Measurements from ENCODE around the gene FGFR3. TPM values are rescaled to one million over a fixed set of nuclear protein-coding genes. Genes with fewer than 3 reads are reported as not detected.
"Not testable (repeated sequence)": the region's sequence is repeated elsewhere in the genome, so short reads cannot be mapped to it uniquely, and the experiment has no call there.

FGFR3 gene
- total RNA-seq, 1 donor from 2014 or later, result 66.2 TPM

GRCh38 chr4:1815997-1816860, 23.1 kb downstream of the FGFR3 start:
- DNase-seq (ENCODE audit: low spot score), result no peak

- DNase-seq (ENCODE audit: low spot score), result no peak
These were observed 26.2 kb downstream of the FGFR3 start for GRCh38 chr4:1819284-1819683.

DNA sequence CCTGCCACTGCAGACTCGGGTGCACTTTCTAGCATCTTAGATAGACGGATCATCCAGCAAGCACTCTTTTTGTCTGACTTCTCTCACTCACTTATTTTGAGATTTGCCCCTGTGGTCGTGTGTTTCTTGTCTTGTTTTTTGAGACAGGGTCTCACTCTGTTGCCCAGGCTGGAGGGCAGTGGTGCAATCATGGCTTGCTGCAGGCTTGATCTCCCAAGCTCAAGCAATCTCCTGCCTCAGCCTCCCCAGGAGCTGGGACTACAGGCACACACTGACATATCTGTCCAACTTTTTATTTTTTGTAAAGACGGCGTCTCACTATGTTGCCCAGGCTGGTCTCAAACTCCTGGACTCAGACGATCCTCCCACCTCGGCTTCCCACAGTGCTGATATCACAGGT, 26.7 kb downstream of the FGFR3 start:
- DNase-seq (ENCODE audit: low spot score), result no peak

DNA sequence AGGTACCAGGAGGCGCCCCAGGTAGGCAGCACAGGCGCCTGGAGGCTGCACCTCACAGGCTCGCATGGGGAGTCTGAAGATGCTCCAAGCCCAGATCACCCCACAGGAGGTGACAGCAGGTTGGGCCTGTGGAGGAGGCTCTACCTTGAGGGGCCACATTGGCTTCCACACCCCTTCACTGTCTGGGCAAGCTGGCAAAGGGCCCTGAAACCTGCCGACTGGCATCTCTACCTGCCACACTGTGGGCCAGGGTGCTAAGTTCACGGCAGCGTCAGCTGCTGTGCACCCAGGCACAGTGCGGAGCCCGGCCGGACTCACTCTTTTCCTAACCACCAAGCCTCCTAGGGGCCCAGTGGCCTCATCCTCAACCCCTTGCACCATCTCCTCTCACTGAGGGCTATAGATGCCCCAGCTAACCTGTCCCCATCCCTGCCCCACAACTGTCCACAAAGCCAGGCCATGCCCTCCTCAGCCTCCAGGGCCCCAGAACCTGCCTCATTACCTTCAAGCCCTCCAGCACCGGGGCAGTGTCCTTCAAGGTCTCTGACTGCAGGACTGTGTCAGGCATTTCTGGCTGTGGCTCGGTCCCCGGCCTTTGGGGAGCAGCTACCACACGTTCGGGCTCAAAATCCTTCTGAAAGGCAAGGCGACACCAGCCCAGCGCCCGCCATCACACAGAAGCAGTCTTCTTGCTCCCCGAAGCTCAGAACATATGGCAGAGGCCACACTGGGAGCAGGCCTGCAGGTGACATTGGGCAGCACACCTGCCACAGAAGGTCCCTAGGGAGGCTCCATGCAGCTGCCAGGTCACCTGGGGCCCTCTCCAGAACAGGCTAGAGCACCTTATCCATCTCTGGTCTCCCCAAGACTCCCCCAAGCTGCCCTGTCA, 28.8 kb downstream of the FGFR3 start:
- DNase-seq (ENCODE audit: low spot score), result no peak

GRCh38 chr4:1822568-1823544, 29.8 kb downstream of the FGFR3 start:
- DNase-seq (ENCODE audit: low spot score), result no peak

- DNase-seq (ENCODE audit: low spot score), result no peak
These were observed 30.4 kb downstream of the FGFR3 start for GRCh38 chr4:1823545-1823932.

DNA sequence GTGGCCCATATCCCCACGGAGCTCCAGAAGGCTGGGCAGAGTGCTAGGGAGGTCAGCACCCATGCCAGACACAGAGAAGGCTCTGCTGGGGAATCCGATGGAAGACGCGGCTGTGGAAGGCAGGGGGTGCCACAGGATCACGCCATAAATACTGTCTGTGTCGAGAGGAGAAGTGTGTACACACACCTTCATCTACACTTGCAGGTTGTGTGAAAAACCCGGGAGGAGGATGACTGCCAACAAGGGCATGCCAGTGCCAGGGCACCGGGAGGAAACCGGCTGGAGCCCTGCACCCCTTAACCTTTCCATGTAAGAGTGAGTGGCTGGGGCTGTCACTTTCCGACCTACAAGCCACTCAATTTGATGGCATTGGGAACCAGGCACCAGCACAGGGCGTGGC, 31.7 kb downstream of the FGFR3 start:
- DNase-seq (ENCODE audit: low spot score), result no peak

DNA sequence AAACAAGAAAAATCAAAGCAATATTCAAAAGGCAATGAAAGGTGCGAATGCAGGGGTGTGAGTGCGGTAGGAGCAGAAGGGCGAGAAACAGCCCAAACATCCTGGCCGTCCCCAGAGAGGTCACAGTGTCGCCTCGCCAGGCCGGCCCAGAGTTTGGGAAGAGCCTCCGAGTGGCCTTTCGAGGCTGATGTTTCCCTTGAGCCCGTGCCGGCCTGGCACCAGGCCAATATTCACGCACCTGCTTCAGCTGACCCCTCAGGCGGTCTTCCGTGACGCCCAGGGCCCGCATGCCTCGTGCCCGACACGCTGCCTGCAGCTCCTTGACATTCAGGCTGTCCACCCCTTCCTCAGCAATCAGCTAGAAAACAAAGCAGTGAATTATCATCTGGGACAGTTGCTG, 32.2 kb downstream of the FGFR3 start:
- no peak for DNase-seq (ENCODE audit: low spot score)

DNA sequence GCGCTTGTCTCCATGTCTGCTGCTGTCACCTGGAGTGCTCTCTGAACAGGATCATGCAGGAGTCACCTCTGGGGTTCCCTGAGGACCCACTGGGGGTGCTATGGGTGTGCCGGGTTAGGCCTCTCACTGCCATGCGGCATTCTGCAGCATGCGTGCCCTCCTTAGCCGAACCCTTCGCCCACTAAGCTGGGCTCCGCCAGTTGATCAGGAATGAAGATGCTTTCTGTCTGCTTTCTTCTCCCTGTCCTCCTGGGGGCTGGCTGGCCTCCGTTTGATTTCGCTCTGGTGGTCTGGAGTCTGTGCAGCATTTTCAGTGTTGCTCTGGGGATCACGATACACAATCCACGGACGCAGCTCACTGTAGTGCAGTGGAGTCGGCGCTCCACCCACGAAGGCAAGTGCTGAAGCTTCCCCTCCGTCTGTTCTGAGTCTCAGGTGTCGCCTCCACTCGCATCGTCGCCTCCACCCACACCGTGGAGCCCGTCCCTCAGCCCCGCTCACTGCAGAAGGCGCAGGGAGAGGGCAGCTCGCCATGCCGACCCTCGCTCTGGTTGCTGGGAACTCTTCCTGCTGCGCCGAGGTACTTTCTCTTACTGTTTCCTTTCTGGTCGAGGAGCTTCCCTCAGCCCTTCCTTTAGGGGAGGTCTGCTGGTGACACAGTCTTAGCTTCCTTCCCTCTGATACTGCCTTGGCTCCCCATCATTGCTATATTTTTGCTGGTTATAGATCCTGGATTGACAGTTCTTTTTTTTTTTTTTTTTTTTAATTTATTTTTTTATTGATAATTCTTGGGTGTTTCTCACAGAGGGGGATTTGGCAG, 33.6 kb downstream of the FGFR3 start:
- DNase-seq (ENCODE audit: low spot score), result no peak

GRCh38 chr4:1830234-1830633, 37.1 kb downstream of the FGFR3 start:
- DNase-seq (ENCODE audit: low spot score), result no peak

GRCh38 chr4:1830642-1831228, 37.6 kb downstream of the FGFR3 start:
- no peak for DNase-seq (ENCODE audit: low spot score)

DNA sequence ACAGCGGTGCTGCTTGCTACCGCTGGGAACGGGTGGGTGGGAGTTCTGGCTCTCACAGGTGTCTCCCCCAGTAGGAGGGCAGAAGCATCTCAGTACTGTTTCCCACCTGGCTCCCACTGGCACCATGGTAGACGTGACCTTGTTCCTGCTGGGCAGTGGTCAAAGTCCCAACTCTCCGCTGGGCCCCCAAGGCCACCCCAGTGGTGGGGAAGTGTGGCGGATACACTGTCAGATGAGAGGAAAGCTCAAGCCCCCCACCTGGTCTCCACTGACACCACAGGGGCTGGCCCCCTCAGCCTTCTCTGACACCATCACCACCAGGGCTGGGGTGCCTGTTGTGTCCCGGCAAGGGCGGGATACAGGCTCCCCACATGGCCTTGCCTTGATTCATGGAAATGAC, 38.2 kb downstream of the FGFR3 start:
- no peak for DNase-seq (ENCODE audit: low spot score)

- DNase-seq (ENCODE audit: low spot score), result no peak
These were observed 39.6 kb downstream of the FGFR3 start for GRCh38 chr4:1832690-1833089.

DNA sequence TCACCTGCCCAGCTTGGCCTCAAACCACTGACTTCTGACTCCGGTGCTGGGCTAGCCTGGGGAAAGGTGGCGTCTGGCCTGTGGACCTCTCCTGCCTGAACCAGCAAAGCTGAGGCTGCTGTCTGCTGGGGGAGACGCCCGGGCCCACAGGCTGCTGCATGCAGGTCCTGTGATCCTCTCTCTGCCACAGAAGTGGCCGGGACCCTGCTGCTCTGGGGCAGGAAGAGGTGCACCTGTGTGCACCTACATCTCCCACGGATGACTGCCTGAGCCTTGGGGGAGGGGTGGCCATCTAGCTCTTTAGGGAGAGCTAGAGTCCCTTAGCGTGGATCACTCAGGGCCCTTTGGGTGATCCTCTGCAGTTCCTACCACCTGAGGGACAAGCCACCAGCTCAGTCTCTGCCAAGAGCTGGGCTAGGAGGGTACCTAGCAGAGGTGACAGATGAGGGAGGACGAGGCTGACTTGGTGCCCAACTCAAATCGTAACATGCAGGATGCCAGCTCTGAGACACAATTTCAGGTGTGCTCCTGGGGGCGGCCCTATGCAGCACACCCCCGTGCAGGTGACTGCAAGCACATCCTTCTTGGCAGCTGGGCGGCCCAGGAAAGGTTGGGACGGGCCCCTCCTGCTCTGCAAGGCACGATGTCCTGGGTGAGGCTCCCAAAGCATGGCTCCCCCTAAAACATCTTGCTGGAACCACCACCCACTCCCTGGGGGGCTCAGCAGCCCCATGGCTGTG, 40.4 kb downstream of the FGFR3 start:
- no peak for DNase-seq (ENCODE audit: low spot score)

- DNase-seq (ENCODE audit: low spot score), result peak; percentile 73
These were observed 41.1 kb downstream of the FGFR3 start for GRCh38 chr4:1834047-1834775.

DNA sequence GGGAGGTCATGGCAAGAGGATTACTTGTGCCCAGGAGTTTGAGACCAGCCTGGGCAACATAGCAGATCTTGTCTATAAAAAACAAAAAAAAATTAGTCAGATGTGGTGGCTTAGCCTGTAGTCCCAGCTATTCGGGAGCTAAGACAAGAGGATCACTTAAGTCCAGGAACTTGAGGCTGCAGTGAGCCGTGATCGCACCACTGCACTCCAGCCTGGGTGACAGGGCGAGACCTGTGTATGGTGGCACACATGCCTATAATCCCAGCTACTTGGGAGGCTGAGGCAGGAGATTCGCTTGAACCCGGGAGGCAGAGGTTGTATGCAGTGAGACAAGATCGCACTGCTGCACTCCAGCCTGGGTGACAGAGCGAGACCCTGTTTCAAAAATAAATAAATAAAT, 42.7 kb downstream of the FGFR3 start:
- not testable (repeated sequence) for DNase-seq (ENCODE audit: low spot score)

DNA sequence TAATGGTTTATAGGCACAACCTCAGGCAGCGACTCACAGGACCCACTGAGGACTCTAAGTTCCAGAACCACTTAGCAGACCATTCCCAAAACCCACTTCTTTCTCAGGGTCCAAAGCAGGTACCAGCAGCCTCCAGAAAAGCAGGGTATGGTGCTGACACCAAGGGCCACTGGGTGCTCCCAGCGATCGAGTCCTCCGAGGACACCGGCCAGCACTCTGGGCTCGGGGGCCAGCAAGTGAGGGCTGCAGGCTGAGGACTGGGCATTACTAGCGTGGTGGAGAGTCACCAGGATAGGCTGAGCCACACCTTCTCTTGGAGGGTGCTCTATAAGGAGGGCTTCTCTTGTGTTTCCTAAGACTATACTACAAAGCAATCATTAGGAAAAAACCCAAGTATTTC, 43.6 kb downstream of the FGFR3 start:
- no peak for DNase-seq (ENCODE audit: low spot score)

DNA sequence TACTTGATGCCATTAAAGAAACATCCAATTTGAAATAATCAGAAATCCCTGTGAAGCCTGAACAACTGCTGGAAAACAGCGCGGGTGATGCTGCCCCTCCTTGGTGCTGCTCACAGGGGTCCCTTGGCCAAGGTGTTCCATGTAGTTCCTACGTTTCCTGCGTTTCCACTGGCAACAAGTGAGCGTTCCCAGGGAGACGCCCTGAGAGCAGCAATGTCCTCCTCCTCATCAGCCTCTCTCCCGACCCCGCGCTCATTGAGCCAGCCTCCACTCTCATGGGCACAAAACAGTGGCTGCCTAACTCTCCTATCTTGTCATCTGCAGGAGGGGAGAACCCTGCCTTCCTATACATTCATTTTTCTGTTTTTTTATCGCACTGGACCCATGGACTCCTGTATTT, 44.0 kb downstream of the FGFR3 start:
- no peak for DNase-seq (ENCODE audit: low spot score)

- DNase-seq (ENCODE audit: low spot score), result no peak
These were observed 46.2 kb downstream of the FGFR3 start for GRCh38 chr4:1839282-1839681.
